CD4-positive, alpha-beta T cell treated with Interleukin-6 for 4 hours (primary cell): ENCODE results near the gene CSH1.

ENCODE experiments used
- DNase-seq: peaks from one replicate; pipeline ENCODE4 v3.0.0-alpha.2; 2020; ENCODE audit warnings: mixed read lengths

CSH1 gene

GRCh38 chr17:63855185-63855584 is 41.2 kb downstream of the CSH1 start:
- no peak for DNase-seq

- DNase-seq: no peak
These were observed 41.7 kb downstream of the CSH1 start for GRCh38 chr17:63854709-63855108.

- no peak for DNase-seq
These were observed 43.1 kb downstream of the CSH1 start for GRCh38 chr17:63853260-63853659.

- no peak for DNase-seq
These were observed 46.0 kb downstream of the CSH1 start for GRCh38 chr17:63850401-63850800.

- DNase-seq: peak; percentile 95
These were observed 47.3 kb downstream of the CSH1 start for GRCh38 chr17:63848834-63849689.

GRCh38 chr17:63847525-63848249 is 48.7 kb downstream of the CSH1 start:
- no peak for DNase-seq

GRCh38 chr17:63845509-63845908 is 50.9 kb downstream of the CSH1 start:
- no peak for DNase-seq
